Skeletal muscle tissue (tissue), 4 donors: ENCODE measurements around the gene BRI3BP. TPM values are rescaled to one million over a fixed set of nuclear protein-coding genes. Genes with fewer than 3 reads are reported as not detected.
"Not testable (repeated sequence)": the region's sequence is repeated elsewhere in the genome, so short reads cannot be mapped to it uniquely, and the experiment has no call there.

Source experiments
- H3K27ac ChIP-seq: one replicate; pipeline ENCODE4 v1.7.0; 2013; ENCODE audit warnings: mild to moderate bottlenecking, low read depth, low read length, inconsistent platforms
- H3K27me3 ChIP-seq, 3 donors: one replicate each; pipeline ENCODE4 v1.7.0; 2013; ENCODE audit warnings: low read length in 3 of 3; ENCODE audit not compliant: control insufficient read depth in 3 of 3, insufficient read depth in 3 of 3
- H3K36me3 ChIP-seq, 3 donors: one replicate each; pipeline ENCODE4 v1.7.0; 2013; ENCODE audit warnings: low read length in 3 of 3; ENCODE audit not compliant: control insufficient read depth in 3 of 3, insufficient read depth in 3 of 3
- H3K4me1 ChIP-seq, 3 donors: one replicate each; pipeline ENCODE4 v1.7.0; 2013; ENCODE audit warnings: low read length in 3 of 3, mild to moderate bottlenecking in 3 of 3; ENCODE audit not compliant: control insufficient read depth in 3 of 3, insufficient read depth in 3 of 3
- H3K4me3 ChIP-seq, 3 donors: one replicate each; pipeline ENCODE4 v1.7.0; 2013; ENCODE audit warnings: low read length in 3 of 3
- H3K9ac ChIP-seq, 3 donors: one replicate each; pipeline ENCODE4 v1.7.0; 2013; ENCODE audit warnings: low read length in 3 of 3, mild to moderate bottlenecking in 3 of 3, moderate library complexity in 2 of 3, low read depth in 1 of 3
- H3K9me3 ChIP-seq, 3 donors: one replicate each; pipeline ENCODE4 v1.7.0; 2013; ENCODE audit warnings: low read length in 3 of 3; ENCODE audit not compliant: control insufficient read depth in 3 of 3
- total RNA-seq: library from RNA; depleted of rRNA; stranded (reverse); fragments of >200 nt; gene quantifications from one replicate; pipeline ENCODE4 v1.2.3, GENCODE V29; 2014
- donor health status: Osteomylitis.

Gene BRI3BP
- total RNA-seq, 1 donor from 2014 or later, result 4.2 TPM

GRCh38 chr12:125018356-125018755, 24.9 kb downstream of the BRI3BP start:
- Histone ChIP-seq H3K27ac (no peak overlapping the region), H3K27me3 (no peaks in the 10 kb centered on the region), H3K4me3 (no peak overlapping the region), H3K4me1 (no peaks in the 10 kb centered on the region), H3K9me3 (no peaks in the 10 kb centered on the region), H3K9ac (no peak overlapping the region), H3K36me3 (peaks cover 7 to 14% (median 9%) of the 10 kb centered on the region in 3 donors)

GRCh38 chr12:125021096-125021495, 27.7 kb downstream of the BRI3BP start:
- Histone ChIP-seq H3K9me3 (no peaks in the 10 kb centered on the region), H3K4me3 (no peak overlapping the region), H3K4me1 (no peaks in the 10 kb centered on the region), H3K36me3 (peaks cover 0 to 3% (median 0%) of the 10 kb centered on the region in 3 donors), H3K27me3 (no peaks in the 10 kb centered on the region), H3K9ac (no peak overlapping the region), H3K27ac (no peak overlapping the region)

- H3K9ac ChIP-seq, result no peak overlapping the region
- peaks cover 0 to 3% (median 0%) of the 10 kb centered on the region in 3 donors for H3K36me3 ChIP-seq
- H3K9me3 ChIP-seq, result no peaks in the 10 kb centered on the region
- H3K4me3 ChIP-seq, result no peak overlapping the region
- H3K27me3 ChIP-seq, result no peaks in the 10 kb centered on the region
- H3K4me1 ChIP-seq, result no peaks in the 10 kb centered on the region
- no peak overlapping the region for H3K27ac ChIP-seq
Observed at GRCh38 chr12:125021771-125022170, 28.3 kb downstream of the BRI3BP start.

GRCh38 chr12:125023065-125023464, 29.6 kb downstream of the BRI3BP start:
- H3K36me3 ChIP-seq, result peaks cover 0 to 3% (median 0%) of the 10 kb centered on the region in 3 donors
- H3K27ac ChIP-seq, result no peak overlapping the region
- no peaks in the 10 kb centered on the region for H3K4me1 ChIP-seq
- H3K4me3 ChIP-seq, result no peak overlapping the region
- no peaks in the 10 kb centered on the region for H3K27me3 ChIP-seq
- H3K9ac ChIP-seq, result no peak overlapping the region
- no peaks in the 10 kb centered on the region for H3K9me3 ChIP-seq

- H3K9ac ChIP-seq, result no peak overlapping the region
- H3K4me3 ChIP-seq, result no peak overlapping the region
- H3K27ac ChIP-seq, result no peak overlapping the region
Observed at GRCh38 chr12:125024949-125025563, 31.6 kb downstream of the BRI3BP start.

GRCh38 chr12:125025606-125026235, 32.3 kb downstream of the BRI3BP start:
- Histone ChIP-seq H3K4me1 (no peaks in the 10 kb centered on the region), H3K36me3 (peaks cover 0 to 3% (median 0%) of the 10 kb centered on the region in 3 donors), H3K27ac (no peak overlapping the region), H3K9me3 (no peaks in the 10 kb centered on the region), H3K27me3 (no peaks in the 10 kb centered on the region), H3K4me3 (no peak overlapping the region), H3K9ac (no peak overlapping the region)

More at GRCh38 chr12:125024949-125025563, 31.6 kb downstream of the BRI3BP start:
- H3K9me3 ChIP-seq, result no peaks in the 10 kb centered on the region
- H3K4me1 ChIP-seq, result no peaks in the 10 kb centered on the region
- H3K36me3 ChIP-seq, result peaks cover 0 to 3% (median 0%) of the 10 kb centered on the region in 3 donors
- no peaks in the 10 kb centered on the region for H3K27me3 ChIP-seq

- H3K27ac ChIP-seq, result no peak overlapping the region
- no peak overlapping the region for H3K9ac ChIP-seq
- H3K27me3 ChIP-seq, result no peaks in the 10 kb centered on the region
- no peak overlapping the region for H3K4me3 ChIP-seq
- H3K36me3 ChIP-seq, result peaks cover 0 to 2% (median 0%) of the 10 kb centered on the region in 3 donors
- H3K4me1 ChIP-seq, result no peaks in the 10 kb centered on the region
- no peaks in the 10 kb centered on the region for H3K9me3 ChIP-seq
Observed at GRCh38 chr12:125028106-125028505, 34.7 kb downstream of the BRI3BP start.

- no peak overlapping the region for H3K4me3 ChIP-seq
- H3K4me1 ChIP-seq, result no peaks in the 10 kb centered on the region
- no peaks in the 10 kb centered on the region for H3K27me3 ChIP-seq
- H3K9ac ChIP-seq, result no peak overlapping the region
- no peaks in the 10 kb centered on the region for H3K9me3 ChIP-seq
- no peaks in the 10 kb centered on the region for H3K36me3 ChIP-seq
- no peak overlapping the region for H3K27ac ChIP-seq
Observed at GRCh38 chr12:125029761-125030358, 36.4 kb downstream of the BRI3BP start.

- not testable (repeated sequence) for H3K9me3 ChIP-seq, H3K27ac ChIP-seq, H3K27me3 ChIP-seq, H3K36me3 ChIP-seq, H3K4me3 ChIP-seq, H3K9ac ChIP-seq, H3K4me1 ChIP-seq
Observed at GRCh38 chr12:125031471-125031870, 38.0 kb downstream of the BRI3BP start.

GRCh38 chr12:125032466-125033152, 39.2 kb downstream of the BRI3BP start:
- H3K9me3 ChIP-seq, result no peaks in the 10 kb centered on the region
- no peaks in the 10 kb centered on the region for H3K27me3 ChIP-seq
- H3K4me1 ChIP-seq, result no peaks in the 10 kb centered on the region
- no peaks in the 10 kb centered on the region for H3K36me3 ChIP-seq
- H3K9ac ChIP-seq, result no peak overlapping the region
- no peak overlapping the region for H3K27ac ChIP-seq
- H3K4me3 ChIP-seq, result no peak overlapping the region
